Kidney epithelial cell (primary cell): ENCODE measurements around the gene MED8. TPM values are rescaled to one million over a fixed set of nuclear protein-coding genes. Genes with fewer than 3 reads are reported as not detected.

ENCODE experiments used
- DNase-seq: peaks from one replicate; pipeline ENCODE4 v3.0.0-alpha.2; 2010; ENCODE audit warnings: low read depth
- H3K27me3 ChIP-seq: 2 replicates; pipeline ENCODE4 v1.6.0; 2011; ENCODE audit warnings: low read length; ENCODE audit not compliant: control insufficient read depth, insufficient read depth
- H3K36me3 ChIP-seq: 2 replicates; pipeline ENCODE4 v1.5.1; 2011; ENCODE audit warnings: low read length; ENCODE audit not compliant: control insufficient read depth, insufficient read depth
- H3K4me3 ChIP-seq: 2 replicates; pipeline ENCODE4 v1.5.1; 2011; ENCODE audit warnings: low read depth, mild to moderate bottlenecking, control low read depth, low read length
- total RNA-seq: library from RNA; depleted of rRNA; stranded (reverse); fragments of >200 nt; gene quantifications from 2 replicates; pipeline ENCODE4 v1.2.3, GENCODE V29; 2015
- TF ChIP-seq, protein P1 (sequence below): IDR thresholded peaks from 2 replicates; pipeline ENCODE4 v1.5.1; 2011; ENCODE audit warnings: mild to moderate bottlenecking, moderate library complexity, low read length, control low read depth, inconsistent platforms; ENCODE audit not compliant: insufficient read depth, poor library complexity, severe bottlenecking

Gene MED8
- total RNA-seq, 1 donor from 2014 or later, result 44.5 TPM

DNA sequence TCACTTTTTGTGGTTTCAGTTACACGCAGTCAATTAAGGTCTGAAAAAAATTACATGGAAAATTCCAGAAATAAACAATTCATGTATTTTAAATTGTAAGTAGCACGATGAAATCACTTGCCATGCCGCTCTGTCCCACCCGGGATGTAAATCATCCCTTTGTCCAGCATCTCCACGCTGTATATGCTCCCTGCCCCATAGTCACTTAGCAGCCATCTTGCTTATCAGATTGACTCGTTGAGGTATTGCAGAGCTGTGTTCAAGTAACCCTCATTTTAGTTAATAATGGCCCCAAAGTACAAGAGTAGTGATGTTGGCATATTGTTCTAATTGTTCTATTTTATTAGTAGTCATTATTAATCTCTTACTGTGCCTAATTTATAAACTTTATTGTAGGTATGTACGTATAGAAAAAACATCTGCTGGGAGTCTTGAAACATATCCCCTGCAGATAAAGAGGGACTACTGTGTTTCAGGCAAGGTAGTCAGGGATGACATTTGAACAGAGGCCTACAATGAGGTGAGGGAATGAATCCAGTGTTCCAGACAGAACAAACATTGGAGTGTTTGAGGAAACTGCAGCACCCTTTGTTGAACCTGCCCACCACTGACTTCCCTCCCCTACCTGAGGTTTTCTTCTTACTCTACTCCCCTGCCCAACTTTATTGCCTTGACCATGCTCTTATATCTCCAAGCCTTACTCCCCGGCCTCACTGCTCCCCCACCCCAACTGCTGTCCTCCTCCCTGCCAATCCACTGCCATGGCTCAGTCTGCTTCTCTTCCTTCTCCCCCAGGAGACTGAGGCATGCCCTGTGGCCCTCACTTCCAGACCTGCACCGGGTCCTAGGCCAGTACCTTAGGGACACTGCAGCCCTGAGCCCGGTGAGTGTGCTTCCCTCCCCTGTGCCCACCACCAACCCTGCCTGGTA lies 37.9 kb downstream of the MED8 start:
- Histone ChIP-seq H3K27me3 (no peaks in the 10 kb centered on the region), H3K4me3 (no peak overlapping the region), H3K36me3 (no peaks in the 10 kb centered on the region)
- DNase-seq, result no peak
- TF ChIP-seq, protein P1, sequence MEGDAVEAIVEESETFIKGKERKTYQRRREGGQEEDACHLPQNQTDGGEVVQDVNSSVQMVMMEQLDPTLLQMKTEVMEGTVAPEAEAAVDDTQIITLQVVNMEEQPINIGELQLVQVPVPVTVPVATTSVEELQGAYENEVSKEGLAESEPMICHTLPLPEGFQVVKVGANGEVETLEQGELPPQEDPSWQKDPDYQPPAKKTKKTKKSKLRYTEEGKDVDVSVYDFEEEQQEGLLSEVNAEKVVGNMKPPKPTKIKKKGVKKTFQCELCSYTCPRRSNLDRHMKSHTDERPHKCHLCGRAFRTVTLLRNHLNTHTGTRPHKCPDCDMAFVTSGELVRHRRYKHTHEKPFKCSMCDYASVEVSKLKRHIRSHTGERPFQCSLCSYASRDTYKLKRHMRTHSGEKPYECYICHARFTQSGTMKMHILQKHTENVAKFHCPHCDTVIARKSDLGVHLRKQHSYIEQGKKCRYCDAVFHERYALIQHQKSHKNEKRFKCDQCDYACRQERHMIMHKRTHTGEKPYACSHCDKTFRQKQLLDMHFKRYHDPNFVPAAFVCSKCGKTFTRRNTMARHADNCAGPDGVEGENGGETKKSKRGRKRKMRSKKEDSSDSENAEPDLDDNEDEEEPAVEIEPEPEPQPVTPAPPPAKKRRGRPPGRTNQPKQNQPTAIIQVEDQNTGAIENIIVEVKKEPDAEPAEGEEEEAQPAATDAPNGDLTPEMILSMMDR, result no peak

DNA sequence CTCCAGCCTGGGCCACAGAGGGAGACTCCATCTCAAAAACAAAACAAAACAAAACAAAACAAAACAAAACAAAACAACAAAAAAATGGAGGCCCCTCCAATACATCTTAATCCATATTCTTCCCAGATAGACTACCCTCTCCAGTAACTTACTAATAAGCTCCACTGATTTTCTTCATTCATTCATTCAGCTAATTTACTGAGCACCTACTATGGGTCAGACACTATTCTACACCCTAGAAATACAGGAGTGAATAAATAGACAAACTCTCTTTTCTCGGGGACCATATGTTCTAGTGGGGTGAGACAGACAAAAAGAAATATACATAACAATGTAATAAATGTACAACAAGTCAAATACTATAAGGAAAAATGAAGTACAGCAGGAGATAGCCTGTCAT lies 38.6 kb downstream of the MED8 start:
- TF ChIP-seq, protein P1, result no peak
- H3K27me3 ChIP-seq, result no peaks in the 10 kb centered on the region
- H3K36me3 ChIP-seq, result no peaks in the 10 kb centered on the region
- DNase-seq, result no peak
- no peak overlapping the region for H3K4me3 ChIP-seq

DNA sequence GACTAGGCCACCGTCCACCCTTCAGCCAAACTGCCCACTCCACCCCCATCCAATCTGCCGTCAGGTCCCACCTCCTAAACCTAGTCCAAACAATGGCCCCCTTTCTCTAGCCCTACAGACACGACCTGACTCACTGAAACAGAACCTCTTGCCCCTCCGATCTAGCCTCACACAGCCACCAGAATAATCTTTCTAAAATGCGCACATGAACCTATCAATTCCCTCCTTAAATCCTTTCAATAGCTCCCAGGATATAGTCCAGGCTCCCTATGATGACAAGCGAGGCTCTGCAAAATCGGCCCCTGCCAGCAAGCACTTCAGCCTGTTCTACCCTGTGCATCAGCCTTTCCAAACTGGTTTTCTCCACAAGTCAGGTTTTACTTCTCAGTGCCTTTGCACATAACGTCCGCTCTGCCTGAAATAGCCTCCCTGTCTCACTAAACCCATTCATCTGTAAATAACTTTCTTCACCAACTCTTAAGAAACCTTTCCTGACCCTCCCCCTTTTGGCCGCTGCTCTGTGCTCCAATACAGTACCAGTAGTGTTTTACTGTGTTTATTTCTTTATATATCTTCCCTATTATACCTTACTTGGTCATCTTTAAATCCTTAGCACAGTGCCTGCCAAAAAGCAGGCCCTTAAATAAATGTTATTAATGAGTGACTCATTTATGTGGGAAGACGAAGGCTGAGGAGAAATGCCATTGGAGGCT lies 39.9 kb downstream of the MED8 start:
- no peaks in the 10 kb centered on the region for H3K36me3 ChIP-seq
- H3K4me3 ChIP-seq, result peak overlapping the region; percentile 55
- TF ChIP-seq, protein P1, result no peak
- no peaks in the 10 kb centered on the region for H3K27me3 ChIP-seq
- DNase-seq, result no peak

DNA sequence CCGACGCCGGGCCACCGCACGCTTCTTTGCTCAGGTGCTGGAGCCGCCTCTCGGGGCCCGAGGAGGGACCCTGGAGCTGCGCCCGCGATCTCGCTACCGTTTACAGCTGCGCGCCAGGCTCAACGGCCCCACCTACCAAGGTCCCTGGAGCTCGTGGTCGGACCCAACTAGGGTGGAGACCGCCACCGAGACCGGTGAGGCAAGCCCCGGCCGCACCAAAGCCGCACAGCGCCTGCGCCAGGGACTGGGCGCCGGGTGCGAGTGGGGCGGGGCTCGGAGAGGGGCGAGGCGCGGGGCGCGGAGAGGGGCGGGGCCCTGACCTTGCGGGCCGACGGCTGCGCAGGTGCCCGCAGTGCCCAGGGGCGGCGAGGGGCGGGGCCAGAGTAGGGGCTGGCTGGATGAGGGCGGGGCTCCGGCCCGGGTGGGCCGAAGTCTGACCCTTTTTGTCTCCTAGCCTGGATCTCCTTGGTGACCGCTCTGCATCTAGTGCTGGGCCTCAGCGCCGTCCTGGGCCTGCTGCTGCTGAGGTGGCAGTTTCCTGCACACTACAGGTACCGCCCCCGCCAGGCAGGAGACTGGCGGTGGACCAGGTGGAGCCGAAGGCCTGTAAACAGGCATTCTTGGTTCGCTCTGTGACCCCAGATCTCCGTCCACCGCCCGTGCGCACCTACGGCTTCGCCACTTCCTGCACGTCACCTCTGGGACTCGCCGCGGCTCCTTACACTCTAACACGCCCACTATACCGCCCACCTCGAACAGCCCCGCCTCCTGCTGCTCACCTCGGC lies 40.6 kb downstream of the MED8 start:
- DNase-seq, result no peak
- H3K36me3 ChIP-seq, result no peaks in the 10 kb centered on the region
- no peaks in the 10 kb centered on the region for H3K27me3 ChIP-seq
- TF ChIP-seq, protein P1, result no peak
- H3K4me3 ChIP-seq, result peak overlapping the region; percentile 55

DNA sequence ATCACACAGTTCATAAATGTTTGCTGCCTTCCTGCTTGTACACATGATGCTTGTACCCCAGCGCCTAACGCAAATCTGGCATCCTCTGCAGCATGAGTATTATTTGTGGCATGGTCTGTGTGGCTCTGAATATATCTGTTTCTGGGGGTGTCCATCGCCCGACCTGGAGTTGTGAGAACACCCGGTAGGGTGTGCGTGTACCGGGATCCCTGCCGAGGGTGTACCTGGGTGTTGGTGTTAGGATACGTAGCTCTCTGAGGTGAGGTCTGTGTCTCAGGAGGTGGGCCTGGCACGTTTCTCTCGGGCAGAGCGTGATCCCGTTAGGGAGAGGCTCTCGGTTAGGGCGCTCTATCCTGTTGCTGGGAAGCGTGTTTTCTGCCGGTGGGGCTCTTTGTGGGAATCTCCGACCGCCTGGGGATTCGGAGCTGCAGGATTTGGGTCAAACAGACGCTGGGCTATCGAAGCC lies 41.2 kb downstream of the MED8 start:
- no peaks in the 10 kb centered on the region for H3K27me3 ChIP-seq
- TF ChIP-seq, protein P1, result no peak
- no peaks in the 10 kb centered on the region for H3K36me3 ChIP-seq
- peak overlapping the region; percentile 55 for H3K4me3 ChIP-seq
- DNase-seq, result no peak
